H1 (cell line): Measurements from ENCODE around the gene SLFN14. TPM values are rescaled to one million over a fixed set of nuclear protein-coding genes. Genes with fewer than 3 reads are reported as not detected.

Experiments used
- CTCF ChIA-PET: fragments of 300-600 bp; sonication (Branson Sonifier 250); formaldehyde crosslinking; loops from one replicate; lab custom pipeline; 2021; ENCODE audit not compliant: partially characterized antibody; lab: Charles Lee
- POLR2A ChIA-PET: fragments of 300-600 bp; sonication (Branson Sonifier 250); formaldehyde crosslinking; loops from one replicate; lab custom pipeline; 2021; ENCODE audit warnings: inconsistent platforms; ENCODE audit not compliant: partially characterized antibody; lab: Charles Lee
- DNase-seq, 2 experiments: peaks; one replicate each; pipeline versions ENCODE4 v3.0.0 to v3.0.0-alpha.2; 2010 to 2022; ENCODE audit warnings: low spot score in 2 of 2, low read depth in 1 of 2, mixed read lengths in 1 of 2
- FAIRE-seq: peaks from 2 replicates; lab custom pipeline; 2011; peaks lifted over from hg19 to GRCh38; lab: Jason Lieb, UNC
- H2AFZ ChIP-seq: 2 replicates; pipeline ENCODE4 v1.8.1; 2012; ENCODE audit warnings: low read length, inconsistent platforms
- H2AK5ac ChIP-seq: 2 replicates; pipeline ENCODE4 v1.6.1; 2013; ENCODE audit warnings: low read depth, low read length
- H2BK120ac ChIP-seq: replicated peaks from 2 replicates; pipeline ENCODE3; 2013; ENCODE audit warnings: low read depth, low read length, inconsistent platforms
- H2BK12ac ChIP-seq: 2 replicates; pipeline ENCODE4 v1.6.1; 2013; ENCODE audit warnings: low read depth, low read length
- H2BK15ac ChIP-seq: 2 replicates; pipeline ENCODE4 v1.6.1; 2013; ENCODE audit warnings: low read length
- H2BK20ac ChIP-seq: 2 replicates; pipeline ENCODE4 v1.6.1; 2013; ENCODE audit warnings: low read length
- H2BK5ac ChIP-seq: 2 replicates; pipeline ENCODE4 v1.6.1; 2013; ENCODE audit warnings: low read depth, low read length
- H3K14ac ChIP-seq: 2 replicates; pipeline ENCODE4 v1.6.1; 2013; ENCODE audit warnings: inconsistent platforms; ENCODE audit not compliant: insufficient read length
- H3K18ac ChIP-seq: 2 replicates; pipeline ENCODE4 v1.6.1; 2013; ENCODE audit warnings: low read length; ENCODE audit errors: extremely low read depth
- H3K23ac ChIP-seq: 2 replicates; pipeline ENCODE4 v1.6.1; 2013; ENCODE audit warnings: inconsistent platforms; ENCODE audit not compliant: insufficient read length
- H3K23me2 ChIP-seq: 2 replicates; pipeline ENCODE4 v1.6.1; 2013; ENCODE audit warnings: low read depth, low read length
- H3K27ac ChIP-seq: 2 replicates; pipeline ENCODE4 v1.6.1; 2011; ENCODE audit warnings: low read depth, low read length, inconsistent platforms
- H3K27me3 ChIP-seq, 4 experiments: replicated peaks in 1 of 4; 1 replicate in 1 of 4; 2 replicates in 3 of 4; pipeline versions ENCODE4 v1.6.1 to v1.8.1; 2011 to 2013; ENCODE audit warnings: low read length in 3 of 4, mild to moderate bottlenecking in 3 of 4, inconsistent platforms in 2 of 4, mixed read lengths in 2 of 4, moderate library complexity in 1 of 4; ENCODE audit not compliant: control insufficient read depth in 3 of 4, insufficient read depth in 3 of 4; ENCODE audit errors: extremely low read depth in 1 of 4
- H3K36me3 ChIP-seq, 4 experiments: 2 replicates each; pipeline versions ENCODE4 v1.6.1 to v1.8.1; 2011 to 2013; ENCODE audit warnings: mild to moderate bottlenecking in 4 of 4, low read length in 3 of 4, moderate library complexity in 2 of 4, control low read depth in 1 of 4, inconsistent platforms in 1 of 4; ENCODE audit not compliant: insufficient read depth in 4 of 4, control insufficient read depth in 2 of 4
- H3K4ac ChIP-seq: replicated peaks from 2 replicates; pipeline ENCODE3; 2013; ENCODE audit warnings: low read length, low read depth, mixed read lengths, inconsistent platforms; ENCODE audit not compliant: insufficient read length
- H3K4me1 ChIP-seq, 4 experiments: replicated peaks in 1 of 4; 1 replicate in 1 of 4; 2 replicates in 3 of 4; pipeline versions ENCODE4 v1.6.1 to v1.8.1; 2011 to 2013; ENCODE audit warnings: low read length in 3 of 4, inconsistent platforms in 2 of 4, mixed read lengths in 1 of 4; ENCODE audit not compliant: insufficient read depth in 4 of 4, control insufficient read depth in 3 of 4
- H3K4me2 ChIP-seq, 2 experiments: 2 replicates each; pipeline versions ENCODE4 v1.6.1 to v1.8.1; 2011 to 2013; ENCODE audit warnings: low read depth in 2 of 2, low read length in 2 of 2, control low read depth in 1 of 2, inconsistent platforms in 1 of 2, mild to moderate bottlenecking in 1 of 2; ENCODE audit not compliant: insufficient read depth in 1 of 2
- H3K4me3 ChIP-seq, 4 experiments: fragments of 200-600, 300-600 bp in 1 of 4; sonication (generic), shearing (Covaris generic), sonication (Bioruptor Twin) in 1 of 4; 2 replicates each; pipeline versions ENCODE4 v1.5.1 to v1.8.1; 2011 to 2016; ENCODE audit warnings: low read length in 4 of 4, low read depth in 3 of 4, control low read depth in 2 of 4, inconsistent platforms in 2 of 4, mild to moderate bottlenecking in 2 of 4, mixed read lengths in 1 of 4, moderate library complexity in 1 of 4; ENCODE audit not compliant: insufficient read depth in 2 of 4; ENCODE audit errors: extremely low read depth in 1 of 4
- H3K56ac ChIP-seq: replicated peaks from 2 replicates; pipeline ENCODE3; 2013; ENCODE audit warnings: low read depth, mild to moderate bottlenecking, mixed read lengths, low read length, inconsistent platforms; ENCODE audit not compliant: insufficient read length
- H3K79me1 ChIP-seq: 2 replicates; pipeline ENCODE4 v1.6.1; 2013; ENCODE audit warnings: low read depth, low read length, control low read depth
- H3K79me2 ChIP-seq, 2 experiments: 2 replicates each; pipeline versions ENCODE4 v1.6.1 to v1.8.1; 2012 to 2013; ENCODE audit warnings: low read length in 2 of 2, mild to moderate bottlenecking in 2 of 2, inconsistent platforms in 1 of 2; ENCODE audit not compliant: insufficient read depth in 2 of 2, control insufficient read depth in 1 of 2
- H3K9ac ChIP-seq, 4 experiments: replicated peaks in 1 of 4; 1 replicate in 1 of 4; 2 replicates in 3 of 4; pipeline versions ENCODE4 v1.6.1 to v1.8.1; 2011 to 2013; ENCODE audit warnings: low read depth in 3 of 4, low read length in 3 of 4, control low read depth in 2 of 4, mild to moderate bottlenecking in 2 of 4, moderate library complexity in 2 of 4, inconsistent platforms in 1 of 4; ENCODE audit errors: extremely low read depth in 1 of 4
- H3K9me3 ChIP-seq, 2 experiments: 2 replicates each; pipeline versions ENCODE4 v1.6.1 to v1.8.1; 2012 to 2013; ENCODE audit warnings: mild to moderate bottlenecking in 2 of 2, moderate library complexity in 2 of 2, control low read depth in 1 of 2, inconsistent platforms in 1 of 2, low read depth in 1 of 2, low read length in 1 of 2, mixed read lengths in 1 of 2; ENCODE audit not compliant: insufficient read depth in 2 of 2
- H4K20me1 ChIP-seq, 2 experiments: replicated peaks in 1 of 2; 2 replicates each; pipeline versions ENCODE3 to v1.8.1; 2011 to 2013; ENCODE audit warnings: inconsistent platforms in 2 of 2, low read length in 2 of 2, mild to moderate bottlenecking in 1 of 2; ENCODE audit not compliant: insufficient read depth in 2 of 2, control insufficient read depth in 1 of 2
- H4K5ac ChIP-seq: 2 replicates; pipeline ENCODE4 v1.6.1; 2013; ENCODE audit warnings: low read length, low read depth, mixed read lengths, inconsistent platforms; ENCODE audit not compliant: insufficient read length
- H4K8ac ChIP-seq: 2 replicates; pipeline ENCODE4 v1.8.0; 2013; ENCODE audit warnings: mild to moderate bottlenecking, moderate library complexity, low read length, inconsistent platforms; ENCODE audit not compliant: insufficient read depth; ENCODE audit errors: extremely low read depth
- H4K91ac ChIP-seq: replicated peaks from 2 replicates; pipeline ENCODE3; 2013; ENCODE audit warnings: low read length, mixed read lengths, inconsistent platforms; ENCODE audit not compliant: insufficient read length
- BACH1 ChIP-seq: IDR thresholded peaks from 2 replicates; pipeline ENCODE4 v1.6.1; 2012; ENCODE audit warnings: low read length, improper control_type of control experiment
- FOSL1 ChIP-seq: IDR thresholded peaks from 2 replicates; pipeline ENCODE4 v1.6.1; 2011; ENCODE audit warnings: mild to moderate bottlenecking, low read depth, low read length, moderate library complexity; ENCODE audit not compliant: insufficient read depth
- POLR2A ChIP-seq, 2 experiments: IDR thresholded peaks; 1 replicate in 1 of 2; 2 replicates in 1 of 2; pipeline ENCODE4 v1.6.1; 2011; ENCODE audit warnings: low read depth in 2 of 2, low read length in 2 of 2, mild to moderate bottlenecking in 2 of 2; ENCODE audit errors: control extremely low read depth in 1 of 2
- RAD21 ChIP-seq, 2 experiments: IDR thresholded peaks in 1 of 2; conservative IDR thresholded peaks in 1 of 2; 2 replicates each; pipeline ENCODE4 v1.6.1; 2011; ENCODE audit warnings: low read depth in 2 of 2, low read length in 2 of 2, improper control_type of control experiment in 1 of 2, inconsistent platforms in 1 of 2, mild to moderate bottlenecking in 1 of 2, moderate library complexity in 1 of 2
- TBP ChIP-seq: IDR thresholded peaks from 2 replicates; pipeline ENCODE4 v1.6.1; 2011; ENCODE audit warnings: low read depth, low read length, improper control_type of control experiment
- WGBS, 2 experiments: shearing (Covaris generic) in 1 of 2; methylation state at CpG; one replicate each; pipeline versions ENCODE4 v1.1.6 to v1.1.7; 2013 to 2015; ENCODE audit warnings: low lambda C conversion rate in 2 of 2, mixed read lengths in 2 of 2, inconsistent platforms in 1 of 2, low coverage in 1 of 2, missing lambda C conversion rate in 1 of 2; ENCODE audit not compliant: insufficient replicate concordance in 2 of 2, insufficient coverage in 1 of 2, insufficient read length in 1 of 2; ENCODE audit errors: extremely low coverage in 1 of 2, missing lambda C conversion rate in 1 of 2; 5-methylcytosine and 5-hydroxymethylcytosine counted together
- polyA plus RNA-seq, 7 experiments: library from polyadenylated mRNA; depleted of rRNA in 3 of 7; stranded (reverse) in 5 of 7; unstranded in 2 of 7; fragments of >200 nt in 5 of 7; fragments of 200-250 nt in 2 of 7; gene quantifications; 1 replicate in 5 of 7; 2 replicates in 1 of 7; 4 replicates in 1 of 7; pipeline versions ENCODE4 v1.2.1 to v1.2.3, GENCODE V29; 2011 to 2013; ENCODE audit warnings: missing spikeins in 2 of 7, mixed read lengths in 2 of 7
- total RNA-seq: library from RNA; stranded (reverse); fragmentation: NEBNext Ultra II Directional; extraction: Animal tissue kit (Norgen Biotek cat#: 25700); gene quantifications from 2 replicates; pipeline ENCODE4 v1.2.1, GENCODE V29; 2021

The SLFN14 gene
- total and polyA plus RNA-seq, 2 of the 8 experiments (the other 6 are each of a cell fraction or from before 2014, with no cell fraction given), result 0.03 TPM; not detected in 1

- Histone ChIP-seq H3K9me3 (no peaks in the 10 kb centered on the region), H2BK15ac (no peak overlapping the region), H4K20me1 (no peaks in the 10 kb centered on the region), H3K9ac (no peak overlapping the region), H3K4me2 (no peak overlapping the region), H3K4me3 (no peak overlapping the region), H3K14ac (no peak overlapping the region), H4K5ac (no peak overlapping the region), H3K4me1 (no peaks in the 10 kb centered on the region), H2AFZ (no peak overlapping the region), H2BK5ac (no peak overlapping the region), H4K91ac (no peak overlapping the region), H4K8ac (no peak overlapping the region), H2BK12ac (no peak overlapping the region), H3K27me3 (no peaks in the 10 kb centered on the region), H2BK120ac (no peak overlapping the region), H3K23ac (no peak overlapping the region), H3K4ac (no peak overlapping the region), H2BK20ac (no peak overlapping the region), H3K23me2 (no peaks in the 10 kb centered on the region), H3K36me3 (no peaks in the 10 kb centered on the region), H3K27ac (no peak overlapping the region), H2AK5ac (no peak overlapping the region), H3K18ac (no peak overlapping the region), H3K79me2 (no peaks in the 10 kb centered on the region), H3K56ac (no peak overlapping the region), H3K79me1 (no peaks in the 10 kb centered on the region)
- FAIRE-seq, result no peak
- CTCF ChIA-PET, result interaction anchor here (0.6 to 5.2 kb wide), 19 partner anchors 10 to 407 kb away, joined by 3 to 48 read pairs (median 5); partner anchors contain the start of gene UNC45B
- POLR2A ChIA-PET, result interaction anchor here (0.7 to 1.2 kb wide), 2 partner anchors 8 to 377 kb away, joined by 3 read pairs; no protein-coding TSS in a partner anchor
- TF ChIP-seq TBP, result no peak
- no peak for TF ChIP-seq RAD21 (IDR thresholded peaks at IDR 0.05 in 1 of 2, conservative IDR thresholded peaks at IDR 0.05 in 1 of 2; ENCODE audit: low read depth in 2 of 2, low read length in 2 of 2)
- TF ChIP-seq POLR2A (IDR thresholded peaks at IDR 0.05; ENCODE audit: control extremely low read depth in 1 of 2, low read depth in 2 of 2, low read length in 2 of 2), result no peak
- TF ChIP-seq BACH1, result no peak
- no peak for TF ChIP-seq FOSL1
- 88% methylated on average over 3 of the region's 3 CpGs; no CpG with 5 or more reads in 1 of the 2 experiments for WGBS, 2 experiments
- DNase-seq, result no peak
These were observed 26.0 kb downstream of the SLFN14 start for GRCh38 chr17:35534576-35535093.
